Measurements from ENCODE around the gene LNX1. TPM values are rescaled to one million over a fixed set of nuclear protein-coding genes. Genes with fewer than 3 reads are reported as not detected.

Gene LNX1
- total RNA-seq, 1 donor from 2014 or later: 35.3 TPM

Other genes starting within 250 kb of the LNX1 start
- gene SCFD2, start 225.4 kb downstream of the LNX1 start, total RNA-seq: 20.6 and 21.7 TPM in 2 replicates
- 44.3 and 51.3 TPM in 2 replicates for gene FIP1L1, start 213.8 kb downstream of the LNX1 start, total RNA-seq